Fibroblast of the aortic adventitia (primary cell): ENCODE results near the gene GCC2. TPM values are rescaled to one million over a fixed set of nuclear protein-coding genes. Genes with fewer than 3 reads are reported as not detected.

ENCODE experiments used
- DNase-seq: peaks from one replicate; pipeline ENCODE4 v3.0.0-alpha.2; 2010; ENCODE audit warnings: low read depth
- H3K4me3 ChIP-seq: 2 replicates; pipeline ENCODE4 v1.5.1; 2011; ENCODE audit warnings: low read depth, mild to moderate bottlenecking, control low read depth, low read length, moderate library complexity
- total RNA-seq: library from RNA; depleted of rRNA; stranded (reverse); fragments of >200 nt; gene quantifications from 2 replicates; pipeline ENCODE4 v1.2.3, GENCODE V29; 2012; ENCODE audit warnings: low replicate concordance
- TF ChIP-seq, protein P1 (sequence below): IDR thresholded peaks from 2 replicates; pipeline ENCODE4 v1.5.1; 2011; ENCODE audit warnings: mild to moderate bottlenecking, low read length, control low read depth, inconsistent platforms; ENCODE audit not compliant: insufficient read depth

GCC2 gene, protein sequence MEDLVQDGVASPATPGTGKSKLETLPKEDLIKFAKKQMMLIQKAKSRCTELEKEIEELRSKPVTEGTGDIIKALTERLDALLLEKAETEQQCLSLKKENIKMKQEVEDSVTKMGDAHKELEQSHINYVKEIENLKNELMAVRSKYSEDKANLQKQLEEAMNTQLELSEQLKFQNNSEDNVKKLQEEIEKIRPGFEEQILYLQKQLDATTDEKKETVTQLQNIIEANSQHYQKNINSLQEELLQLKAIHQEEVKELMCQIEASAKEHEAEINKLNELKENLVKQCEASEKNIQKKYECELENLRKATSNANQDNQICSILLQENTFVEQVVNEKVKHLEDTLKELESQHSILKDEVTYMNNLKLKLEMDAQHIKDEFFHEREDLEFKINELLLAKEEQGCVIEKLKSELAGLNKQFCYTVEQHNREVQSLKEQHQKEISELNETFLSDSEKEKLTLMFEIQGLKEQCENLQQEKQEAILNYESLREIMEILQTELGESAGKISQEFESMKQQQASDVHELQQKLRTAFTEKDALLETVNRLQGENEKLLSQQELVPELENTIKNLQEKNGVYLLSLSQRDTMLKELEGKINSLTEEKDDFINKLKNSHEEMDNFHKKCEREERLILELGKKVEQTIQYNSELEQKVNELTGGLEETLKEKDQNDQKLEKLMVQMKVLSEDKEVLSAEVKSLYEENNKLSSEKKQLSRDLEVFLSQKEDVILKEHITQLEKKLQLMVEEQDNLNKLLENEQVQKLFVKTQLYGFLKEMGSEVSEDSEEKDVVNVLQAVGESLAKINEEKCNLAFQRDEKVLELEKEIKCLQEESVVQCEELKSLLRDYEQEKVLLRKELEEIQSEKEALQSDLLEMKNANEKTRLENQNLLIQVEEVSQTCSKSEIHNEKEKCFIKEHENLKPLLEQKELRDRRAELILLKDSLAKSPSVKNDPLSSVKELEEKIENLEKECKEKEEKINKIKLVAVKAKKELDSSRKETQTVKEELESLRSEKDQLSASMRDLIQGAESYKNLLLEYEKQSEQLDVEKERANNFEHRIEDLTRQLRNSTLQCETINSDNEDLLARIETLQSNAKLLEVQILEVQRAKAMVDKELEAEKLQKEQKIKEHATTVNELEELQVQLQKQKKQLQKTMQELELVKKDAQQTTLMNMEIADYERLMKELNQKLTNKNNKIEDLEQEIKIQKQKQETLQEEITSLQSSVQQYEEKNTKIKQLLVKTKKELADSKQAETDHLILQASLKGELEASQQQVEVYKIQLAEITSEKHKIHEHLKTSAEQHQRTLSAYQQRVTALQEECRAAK (N-terminal part only)
- 42.8 and 50.0 TPM in 2 replicates for total RNA-seq

DNA sequence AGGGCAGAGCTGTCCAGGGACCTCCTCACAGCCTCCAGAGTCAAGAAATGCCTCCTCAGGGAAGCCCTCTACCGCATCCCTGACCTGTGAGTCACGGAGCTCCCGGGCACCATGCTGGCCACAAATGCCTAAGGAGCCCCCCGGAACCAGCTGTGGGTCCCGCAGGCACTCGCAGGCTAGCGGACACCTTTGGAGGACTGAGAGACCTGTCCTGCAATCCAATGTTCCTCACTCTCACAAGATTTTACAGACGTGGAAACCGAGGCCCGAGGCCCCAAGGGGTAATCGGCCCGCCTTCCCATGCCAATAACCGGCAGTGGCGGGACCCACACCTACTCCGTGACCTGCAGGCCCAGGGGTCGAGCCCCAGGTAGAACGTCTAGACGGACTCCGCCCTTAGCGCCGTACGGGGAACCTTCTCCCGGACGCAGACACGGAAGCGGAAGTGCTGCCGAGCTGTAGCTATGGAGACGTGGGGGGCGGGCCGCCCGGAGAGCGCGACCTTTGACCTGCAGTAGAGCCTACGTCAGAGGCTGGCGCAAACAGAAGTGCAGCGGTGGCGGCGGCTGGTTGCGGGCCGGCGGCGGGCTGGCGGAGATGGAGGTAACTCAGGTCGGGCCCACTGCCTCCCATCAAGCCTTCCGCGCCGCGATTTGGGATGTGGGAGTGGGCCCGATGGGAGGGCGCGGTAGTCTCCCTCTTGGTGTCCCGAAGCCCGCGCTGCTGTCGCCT is at the start of gene GCC2:
Gene GCC2, plus strand, starts transcription at position 529 of the 732 bp plus-strand sequence. Its CDS starts 69 bp downstream, at position 598.
- TF ChIP-seq, protein P1, sequence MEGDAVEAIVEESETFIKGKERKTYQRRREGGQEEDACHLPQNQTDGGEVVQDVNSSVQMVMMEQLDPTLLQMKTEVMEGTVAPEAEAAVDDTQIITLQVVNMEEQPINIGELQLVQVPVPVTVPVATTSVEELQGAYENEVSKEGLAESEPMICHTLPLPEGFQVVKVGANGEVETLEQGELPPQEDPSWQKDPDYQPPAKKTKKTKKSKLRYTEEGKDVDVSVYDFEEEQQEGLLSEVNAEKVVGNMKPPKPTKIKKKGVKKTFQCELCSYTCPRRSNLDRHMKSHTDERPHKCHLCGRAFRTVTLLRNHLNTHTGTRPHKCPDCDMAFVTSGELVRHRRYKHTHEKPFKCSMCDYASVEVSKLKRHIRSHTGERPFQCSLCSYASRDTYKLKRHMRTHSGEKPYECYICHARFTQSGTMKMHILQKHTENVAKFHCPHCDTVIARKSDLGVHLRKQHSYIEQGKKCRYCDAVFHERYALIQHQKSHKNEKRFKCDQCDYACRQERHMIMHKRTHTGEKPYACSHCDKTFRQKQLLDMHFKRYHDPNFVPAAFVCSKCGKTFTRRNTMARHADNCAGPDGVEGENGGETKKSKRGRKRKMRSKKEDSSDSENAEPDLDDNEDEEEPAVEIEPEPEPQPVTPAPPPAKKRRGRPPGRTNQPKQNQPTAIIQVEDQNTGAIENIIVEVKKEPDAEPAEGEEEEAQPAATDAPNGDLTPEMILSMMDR = no peak
- peak; percentile 93 for DNase-seq
- H3K4me3 ChIP-seq = peak within 1 kb of the TSS; percentile 95

DNA sequence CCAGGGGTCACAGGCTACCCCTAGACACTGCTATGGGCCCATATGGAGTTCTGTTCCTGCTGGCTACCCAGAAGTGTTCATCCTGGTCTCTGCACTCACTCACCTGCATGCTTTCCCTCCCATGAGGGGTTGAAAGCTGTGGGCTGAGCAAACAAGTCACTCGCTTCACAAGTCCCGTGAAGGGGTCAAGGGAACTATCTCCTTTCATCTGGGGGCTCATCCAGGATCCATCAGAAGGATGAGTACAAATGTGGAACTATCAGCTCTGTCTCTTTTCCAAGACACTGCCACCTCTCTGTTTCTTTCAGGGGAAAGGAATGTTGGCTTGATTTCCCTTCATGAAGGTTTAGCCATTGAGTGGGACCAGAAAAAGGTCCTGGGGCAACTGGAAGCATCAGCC is 49.5 kb upstream of the GCC2 start:
- TF ChIP-seq, protein P1 = no peak
- H3K4me3 ChIP-seq = no peak overlapping the region
- no peak for DNase-seq

DNA sequence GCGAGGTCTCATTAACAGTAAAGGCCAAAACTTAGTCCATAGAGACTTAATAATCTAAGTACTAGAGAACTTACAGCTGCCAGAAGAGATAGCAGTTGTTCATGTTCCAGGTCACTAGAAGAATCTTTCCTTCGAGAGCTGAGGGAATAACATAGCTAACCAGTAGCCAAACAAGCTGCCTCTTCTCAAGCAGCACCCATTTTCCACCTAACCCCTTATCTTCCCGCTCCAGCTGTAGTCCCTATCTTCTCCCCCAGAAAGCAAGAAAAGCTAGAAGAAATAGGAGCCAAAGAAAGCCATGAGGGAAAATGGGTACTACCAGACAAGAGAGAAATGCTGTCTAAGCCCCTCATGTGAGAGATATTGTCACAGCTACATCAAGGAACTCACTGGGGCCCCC is 47.2 kb upstream of the GCC2 start:
- TF ChIP-seq, protein P1 = no peak
- DNase-seq = no peak
- no peak overlapping the region for H3K4me3 ChIP-seq

DNA sequence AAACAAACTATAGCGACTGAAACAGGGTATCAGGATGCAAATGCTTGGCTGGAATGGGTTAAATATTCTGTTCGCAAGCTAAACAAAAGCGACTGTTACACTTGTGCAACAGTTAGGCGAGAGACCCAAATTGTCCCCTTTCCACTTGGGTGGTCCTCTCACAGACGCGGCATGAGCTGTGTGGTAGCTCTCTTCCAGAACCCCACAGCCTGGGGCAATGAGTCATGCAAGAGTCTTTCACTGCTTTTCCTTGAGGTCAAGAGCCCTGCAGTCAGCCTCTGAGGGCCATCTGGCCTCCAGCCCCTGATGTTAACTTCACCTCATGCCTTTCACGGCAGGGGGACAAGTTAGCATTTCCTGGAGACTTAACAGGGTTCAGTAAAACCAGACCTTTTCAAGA is 45.5 kb upstream of the GCC2 start:
- DNase-seq = no peak
- TF ChIP-seq, protein P1 = no peak
- no peak overlapping the region for H3K4me3 ChIP-seq

DNA sequence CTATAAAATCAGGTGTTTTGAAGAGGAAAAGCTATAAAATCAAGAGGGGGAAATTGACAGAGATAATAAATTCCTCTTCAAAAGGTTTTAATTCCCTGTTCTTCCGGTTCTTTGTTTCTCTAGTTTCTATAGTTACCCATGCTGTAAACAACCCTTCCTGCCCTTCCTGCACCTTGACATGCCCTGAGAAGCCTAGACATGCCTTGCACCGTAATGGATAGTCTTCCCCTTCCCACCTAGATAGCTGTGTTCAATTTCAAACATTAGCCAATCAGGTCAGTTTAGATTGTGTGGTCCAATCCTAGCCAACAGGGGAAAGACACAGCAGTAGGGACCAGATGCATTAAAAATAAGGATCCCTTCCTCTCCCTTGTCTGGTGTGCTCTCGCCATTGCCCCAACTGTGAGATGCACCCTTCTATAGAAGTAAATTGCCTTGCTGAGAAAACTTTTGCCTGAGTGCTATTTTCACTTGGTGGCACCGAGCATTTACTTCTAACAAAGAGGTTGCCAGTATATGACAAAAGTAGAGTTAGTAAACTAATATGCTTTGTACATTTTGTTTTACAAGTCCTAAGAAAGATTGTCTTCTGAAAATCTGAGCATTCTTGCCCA is 44.1 kb upstream of the GCC2 start:
- H3K4me3 ChIP-seq = no peak overlapping the region
- DNase-seq = no peak
- TF ChIP-seq, protein P1 = no peak
